ENCODE measurements around the gene SLC44A2. TPM values are rescaled to one million over a fixed set of nuclear protein-coding genes. Genes with fewer than 3 reads are reported as not detected.

The SLC44A2 gene
- total and polyA plus RNA-seq, 2 experiments from 2014 or later = 44.4 to 91.3 TPM

- Histone ChIP-seq H3K36me3 (replicated peaks; ENCODE audit: insufficient read depth, low read depth) (no peaks in the 10 kb centered on the region), H3K4me2 (no peak overlapping the region), H3K27ac (no peak overlapping the region), H3K9me2 (replicated peaks; ENCODE audit: insufficient read depth) (no peaks in the 10 kb centered on the region), H3K4me1 (ENCODE audit: insufficient read depth) (peaks cover 8% of the 10 kb centered on the region), H2AFZ (no peak overlapping the region), H3K27me3 (no peaks in the 10 kb centered on the region), H3K4me3 (no peak overlapping the region), H4K20me1 (ENCODE audit: insufficient read depth, poor library complexity, severe bottlenecking) (no peaks in the 10 kb centered on the region), H3K9me3 (ENCODE audit: low read depth) (no peaks in the 10 kb centered on the region), H3K79me2 (peaks cover 13% of the 10 kb centered on the region)
- TF ChIP-seq EZH2 (IDR thresholded peaks at IDR 0.05; ENCODE audit: borderline replicate concordance) (no peak), CTCF (IDR thresholded peaks at IDR 0.05; ENCODE audit: poor library complexity) (no peak)
- 94% methylated on average over 5 of the region's 5 CpGs for WGBS (ENCODE audit: low lambda C conversion rate, missing lambda C conversion rate)
- DNase-seq (ENCODE audit: low spot score) = no peak
Observed at GRCh38 chr19:10600149-10600548, 25.2 kb upstream of the SLC44A2 start.

GRCh38 chr19:10601999-10602329 lies 23.4 kb upstream of the SLC44A2 start:
- Histone ChIP-seq H3K27ac (no peak overlapping the region), H3K4me3 (no peak overlapping the region), H3K9me3 (ENCODE audit: low read depth) (no peaks in the 10 kb centered on the region), H3K4me2 (peak overlapping the region; percentile 95), H4K20me1 (ENCODE audit: insufficient read depth, poor library complexity, severe bottlenecking) (no peaks in the 10 kb centered on the region), H3K4me1 (ENCODE audit: insufficient read depth) (peaks cover 8% of the 10 kb centered on the region), H3K27me3 (no peaks in the 10 kb centered on the region), H3K79me2 (peaks cover 17% of the 10 kb centered on the region), H2AFZ (no peak overlapping the region), H3K9me2 (replicated peaks; ENCODE audit: insufficient read depth) (no peaks in the 10 kb centered on the region), H3K36me3 (replicated peaks; ENCODE audit: insufficient read depth, low read depth) (no peaks in the 10 kb centered on the region)
- TF ChIP-seq EZH2phosphoT487 (IDR thresholded peaks at IDR 0.05; ENCODE audit: low read depth, severe bottlenecking, unreplicated experiment) (no peak), CTCF (IDR thresholded peaks at IDR 0.05; ENCODE audit: poor library complexity) (no peak), EZH2 (IDR thresholded peaks at IDR 0.05; ENCODE audit: borderline replicate concordance) (no peak)
- DNase-seq (ENCODE audit: low spot score) = no peak
- 28% methylated on average over 7 of the region's 7 CpGs for WGBS (ENCODE audit: low lambda C conversion rate, missing lambda C conversion rate)

GRCh38 chr19:10602330-10603083 lies 22.8 kb upstream of the SLC44A2 start:
- peak overlapping the region; percentile 84 for H3K4me3 ChIP-seq
- 3% methylated on average over 20 of the region's 76 CpGs for WGBS (ENCODE audit: low lambda C conversion rate, missing lambda C conversion rate)
- H3K36me3 ChIP-seq (replicated peaks; ENCODE audit: insufficient read depth, low read depth) = no peaks in the 10 kb centered on the region
- H3K9me3 ChIP-seq (ENCODE audit: low read depth) = no peaks in the 10 kb centered on the region
- peaks cover 8% of the 10 kb centered on the region for H3K4me1 ChIP-seq (ENCODE audit: insufficient read depth)
- DNase-seq (ENCODE audit: low spot score) = peak; percentile 91
- H3K79me2 ChIP-seq = peaks cover 17% of the 10 kb centered on the region
- peak overlapping the region; percentile 79 for H3K27ac ChIP-seq
- H2AFZ ChIP-seq = peak overlapping the region; percentile 95
- no peaks in the 10 kb centered on the region for H3K9me2 ChIP-seq (replicated peaks; ENCODE audit: insufficient read depth)
- H3K27me3 ChIP-seq = no peaks in the 10 kb centered on the region
- H3K4me2 ChIP-seq = peak overlapping the region; percentile 95
- H4K20me1 ChIP-seq (ENCODE audit: insufficient read depth, poor library complexity, severe bottlenecking) = no peaks in the 10 kb centered on the region
- TF ChIP-seq EZH2phosphoT487 (IDR thresholded peaks at IDR 0.05; ENCODE audit: low read depth, severe bottlenecking, unreplicated experiment) (no peak), EZH2 (IDR thresholded peaks at IDR 0.05; ENCODE audit: borderline replicate concordance) (no peak), CTCF (IDR thresholded peaks at IDR 0.05; ENCODE audit: poor library complexity) (no peak)

All from hepatocyte (in vitro differentiated cells).